Cardiac septum (tissue), 1 donor: ENCODE data around the gene PLXDC2. TPM values are rescaled to one million over a fixed set of nuclear protein-coding genes. Genes with fewer than 3 reads are reported as not detected.

Experiments
- DNase-seq: peaks from one replicate; pipeline ENCODE4 v3.0.0-alpha.2; 2020; ENCODE audit warnings: low spot score
- intact Hi-C: fragments of 100-400 bp; cut with DNase I; formaldehyde crosslinking; loops from one replicate; pipeline ENCODE4 v1.14.0; 2022
- total RNA-seq: library from RNA; stranded (reverse); fragmentation: NEBNext Ultra II Directional; extraction: Animal tissue kit (Norgen Biotek cat#: 25700); gene quantifications from one replicate; pipeline ENCODE4 v1.2.1, GENCODE V29; 2021
- donor health status: DM: no; HTN: no; CAD: no.

PLXDC2 gene
- total RNA-seq, 1 donor from 2014 or later: 22.6 TPM

DNA sequence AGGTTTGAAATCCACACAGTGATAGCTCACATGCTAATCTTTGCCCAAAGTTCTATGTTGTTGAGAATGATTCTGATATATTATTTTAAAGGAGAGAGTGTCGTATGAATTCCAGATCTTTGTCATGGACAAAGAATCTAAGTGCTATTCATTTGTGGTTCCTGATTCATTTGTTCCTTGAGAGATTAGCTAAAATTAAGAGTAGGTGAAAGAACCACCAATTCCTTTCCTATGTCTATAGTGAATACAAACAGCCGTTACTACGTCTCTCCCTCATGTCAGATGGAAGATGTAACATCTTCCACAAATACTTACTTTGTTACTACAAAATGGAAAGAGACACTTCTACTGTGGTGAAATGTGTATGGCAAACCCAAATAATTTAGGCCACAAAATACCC is 3.3 kb upstream of the PLXDC2 start:
- DNase-seq: no peak
- intact Hi-C loops: loop anchor here (10.0 kb wide), 2 partner anchors 188 to 282 kb away; no protein-coding TSS in a partner anchor

DNA sequence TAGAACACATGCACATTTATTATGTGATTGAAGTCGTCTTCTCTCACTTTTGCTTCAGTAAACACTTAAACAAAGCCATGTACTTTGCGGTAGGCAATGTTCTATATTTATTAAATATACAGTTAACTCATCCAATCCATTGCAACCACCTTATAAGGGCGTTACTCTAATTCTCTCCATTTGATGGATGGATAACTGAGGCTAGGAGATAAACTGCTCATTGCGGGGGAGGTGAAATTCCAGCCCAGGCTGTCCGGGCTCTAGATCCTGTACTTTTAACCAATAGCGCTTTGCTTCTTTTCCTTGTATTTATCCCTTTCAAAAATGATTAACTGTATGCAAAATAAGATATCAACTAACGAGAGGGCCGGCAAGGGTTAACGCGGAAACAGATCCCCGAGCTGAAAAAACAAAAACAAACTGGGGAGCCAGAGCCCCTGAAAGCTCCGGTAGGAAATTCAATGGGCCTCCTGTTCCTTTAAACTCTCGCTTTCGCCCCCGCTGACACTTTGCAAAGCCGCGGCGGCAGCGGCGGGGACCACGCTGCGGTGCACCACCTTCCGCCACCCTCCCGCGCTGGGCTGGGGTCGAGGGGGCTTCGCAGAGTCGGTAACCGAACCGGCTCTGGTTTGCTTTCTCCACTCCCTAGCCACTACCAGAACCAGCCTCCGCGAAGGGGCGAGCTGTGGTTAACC is 1.0 kb upstream of the PLXDC2 start:
- DNase-seq: no peak
- intact Hi-C loops: loop anchor here (5.0 to 10.0 kb wide), 5 partner anchors 102 to 952 kb away; no protein-coding TSS in a partner anchor

DNA sequence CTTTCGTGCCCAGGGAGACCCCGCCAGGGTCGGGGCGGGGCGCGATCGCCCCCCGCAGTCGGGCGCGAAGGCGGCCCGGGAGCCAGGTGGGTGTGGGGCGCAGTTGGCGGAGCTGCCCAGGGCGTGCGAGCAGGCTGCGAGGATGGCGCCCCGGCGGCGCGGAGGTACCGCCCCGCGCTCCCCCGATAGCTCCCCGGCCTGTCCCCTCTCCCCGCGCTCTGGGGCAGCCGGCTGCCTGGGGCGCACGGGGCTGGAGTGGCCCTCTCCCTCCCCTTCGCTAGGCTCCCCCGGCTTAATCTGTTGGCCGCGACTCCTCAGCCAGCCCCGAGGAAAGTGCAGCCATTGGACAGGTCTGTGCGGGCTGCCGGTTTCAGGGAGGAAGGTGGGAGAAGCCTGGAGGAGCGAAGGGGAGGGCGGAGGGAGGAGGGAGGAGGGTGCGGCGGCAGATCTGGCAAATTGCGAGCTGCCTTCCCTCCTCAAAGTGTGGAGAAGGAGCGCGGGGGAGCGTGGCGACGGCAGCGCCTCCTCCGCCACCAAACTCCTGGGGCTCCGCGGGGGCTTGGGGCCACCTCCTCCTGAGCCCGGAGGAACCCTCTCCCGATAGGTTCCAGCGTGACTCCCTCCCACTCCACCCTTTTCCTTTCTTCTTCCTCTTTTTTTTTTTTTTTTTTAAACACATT is 361 bp upstream of the PLXDC2 start:
- peak; percentile 87 for DNase-seq
- intact Hi-C loops: loop anchor here (5.0 to 10.0 kb wide), 5 partner anchors 101 to 951 kb away; no protein-coding TSS in a partner anchor

DNA sequence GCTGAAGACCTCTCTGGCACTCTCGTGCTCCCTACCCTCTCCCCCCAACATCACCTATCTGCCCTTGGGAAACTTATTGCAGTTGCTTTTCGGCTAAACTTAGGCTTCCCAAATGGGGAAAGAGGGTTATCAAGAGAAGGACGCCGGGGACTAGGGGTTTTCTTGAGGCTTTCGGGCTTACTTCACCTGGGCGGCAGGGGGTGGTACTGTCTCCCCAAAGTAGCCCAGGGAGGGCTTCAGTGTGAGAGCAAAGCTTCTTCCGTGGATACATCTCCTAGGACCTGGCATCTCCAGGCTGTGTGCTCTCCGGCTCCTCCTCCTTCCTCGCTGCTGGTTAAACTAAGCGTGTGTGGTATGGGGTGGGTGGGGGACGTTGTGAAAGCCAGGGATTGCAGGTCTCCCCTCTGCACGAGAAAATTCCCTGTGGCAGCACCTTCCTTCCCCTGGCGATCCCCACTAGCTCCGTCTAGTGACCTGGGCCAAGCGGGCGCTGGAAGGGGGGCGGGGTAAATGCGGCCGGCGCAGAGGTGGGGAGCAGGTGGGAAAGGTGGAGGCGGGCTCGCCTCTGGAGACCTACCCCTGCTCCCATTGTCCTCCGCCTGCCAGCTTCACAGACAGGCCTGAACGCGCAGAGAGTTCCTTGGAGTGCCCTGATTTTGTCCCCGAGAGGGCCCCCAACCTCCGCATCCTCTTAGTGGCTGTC is 1.1 kb downstream of the PLXDC2 start:
- no peak for DNase-seq

DNA sequence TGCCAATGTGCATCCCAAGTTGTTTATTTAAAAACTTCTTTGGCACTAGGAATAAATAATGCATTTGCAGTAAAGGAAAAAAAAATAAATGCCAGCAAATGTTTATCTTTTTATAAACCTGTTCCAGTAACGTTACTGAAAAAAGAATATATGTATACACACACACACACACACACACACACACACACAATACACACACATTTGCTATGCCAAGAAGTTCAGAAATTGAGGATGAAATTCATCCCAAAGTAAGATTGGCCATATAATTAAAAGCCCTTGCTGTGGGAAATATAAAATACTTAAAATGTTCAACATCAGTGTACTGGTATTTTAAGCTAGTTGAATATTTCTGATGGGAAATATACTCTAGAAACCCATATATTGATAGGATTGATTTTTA is 2.6 kb downstream of the PLXDC2 start:
- no peak for DNase-seq
- intact Hi-C loops: loop anchor here (5.0 to 10.0 kb wide), 5 partner anchors 98 to 948 kb away; no protein-coding TSS in a partner anchor

More for the DNA sequence above, 1.1 kb downstream of the PLXDC2 start:
- intact Hi-C loops: loop anchor here (5.0 to 10.0 kb wide), 5 partner anchors 100 to 950 kb away; no protein-coding TSS in a partner anchor

DNA sequence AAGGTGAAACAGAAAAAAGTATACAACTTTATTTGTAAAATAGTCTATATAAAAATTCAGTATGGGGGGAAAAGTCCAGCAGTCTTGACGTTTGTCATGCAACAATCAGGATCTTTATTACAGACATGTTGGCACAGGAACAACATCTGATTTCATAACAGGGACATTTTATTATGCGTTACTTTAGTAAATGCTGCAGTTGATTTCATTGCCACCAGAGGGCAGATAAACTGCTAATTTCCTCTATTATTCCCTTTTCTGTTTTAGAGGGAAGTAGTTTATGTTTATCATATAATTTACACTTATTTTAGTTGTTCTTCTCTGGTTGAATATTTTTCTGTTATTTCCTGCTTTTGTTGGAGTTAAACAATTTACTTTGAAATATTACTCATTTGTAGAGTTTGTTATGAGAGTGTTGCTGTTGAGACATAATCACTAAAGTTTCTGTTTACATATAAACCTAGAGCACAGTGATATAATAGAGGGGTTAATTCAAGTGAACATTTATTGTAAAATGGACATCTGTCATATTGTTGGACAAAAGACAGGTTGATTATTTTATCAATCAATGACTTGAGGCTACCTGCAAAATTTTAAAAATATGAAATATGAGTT is 3.3 kb downstream of the PLXDC2 start:
- intact Hi-C loops: loop anchor here (5.0 to 10.0 kb wide), 6 partner anchors 98 to 948 kb away; no protein-coding TSS in a partner anchor
- no peak for DNase-seq

DNA sequence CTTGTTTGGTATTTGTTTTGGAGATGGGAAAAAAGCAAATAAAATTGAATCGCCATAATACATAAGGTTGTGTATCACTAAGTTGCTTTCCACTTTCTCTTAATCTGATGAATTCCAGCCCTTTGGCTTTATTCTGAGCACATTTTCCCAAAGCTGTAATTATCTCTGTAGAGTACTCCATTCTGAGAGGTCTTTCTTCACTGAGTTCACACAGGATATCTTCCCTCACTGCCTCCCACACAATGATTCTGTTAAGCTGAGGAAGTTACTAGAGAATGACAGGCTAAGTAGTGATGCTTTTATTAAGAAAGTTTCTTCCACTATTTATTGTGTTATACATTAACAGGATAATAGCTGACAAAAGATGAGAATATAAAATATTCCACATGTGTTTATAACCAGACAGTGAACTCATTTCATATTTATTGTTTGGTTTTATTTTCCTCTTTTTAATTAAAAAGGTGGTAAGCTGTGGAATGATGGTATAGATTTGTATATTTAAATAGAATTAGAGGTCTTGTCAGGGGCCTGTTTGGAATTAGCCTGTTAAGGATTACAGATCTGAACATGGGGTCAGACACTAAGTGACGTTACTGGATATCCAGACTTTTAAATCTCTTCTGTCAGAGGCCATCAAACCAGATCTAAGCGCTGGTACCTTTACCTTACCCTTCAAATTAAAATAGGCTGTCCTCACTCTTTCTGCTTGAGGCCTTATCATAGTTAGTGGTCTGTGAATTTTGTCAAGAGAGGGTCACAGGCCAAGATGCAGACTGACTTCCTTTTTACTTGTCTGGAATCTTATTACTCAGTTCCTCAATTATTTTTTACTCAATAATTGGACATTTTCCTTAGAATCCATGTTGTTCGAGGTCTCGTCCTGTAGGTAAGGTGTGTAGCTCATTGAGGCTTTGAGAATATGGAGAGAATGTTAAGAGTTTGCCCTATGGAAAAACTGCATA is 8.4 kb downstream of the PLXDC2 start:
- intact Hi-C loops: loop anchor here (10.0 kb wide), 1 partner anchor 180 kb away; no protein-coding TSS in a partner anchor
- no peak for DNase-seq

DNA sequence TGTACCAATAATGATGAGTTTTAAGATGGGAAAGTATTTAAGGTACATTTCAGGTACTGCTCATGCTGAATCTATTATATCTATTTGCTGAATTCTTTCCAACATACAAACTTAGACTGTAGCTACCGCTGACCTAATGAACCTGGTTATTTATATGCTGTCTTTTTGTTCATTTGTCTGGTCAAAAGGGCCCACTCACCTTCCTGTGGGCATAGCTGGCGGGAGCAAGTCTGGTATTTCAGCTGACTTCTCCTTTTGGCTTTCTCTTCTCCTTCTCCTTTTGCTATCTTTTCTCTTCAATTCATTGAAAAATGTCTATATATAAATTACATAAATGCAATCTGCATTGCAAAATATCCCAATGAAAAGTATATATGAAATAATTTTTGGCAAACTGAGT is 9.5 kb downstream of the PLXDC2 start:
- intact Hi-C loops: loop anchor here (10.0 kb wide), 1 partner anchor 179 kb away; no protein-coding TSS in a partner anchor
- DNase-seq: no peak

DNA sequence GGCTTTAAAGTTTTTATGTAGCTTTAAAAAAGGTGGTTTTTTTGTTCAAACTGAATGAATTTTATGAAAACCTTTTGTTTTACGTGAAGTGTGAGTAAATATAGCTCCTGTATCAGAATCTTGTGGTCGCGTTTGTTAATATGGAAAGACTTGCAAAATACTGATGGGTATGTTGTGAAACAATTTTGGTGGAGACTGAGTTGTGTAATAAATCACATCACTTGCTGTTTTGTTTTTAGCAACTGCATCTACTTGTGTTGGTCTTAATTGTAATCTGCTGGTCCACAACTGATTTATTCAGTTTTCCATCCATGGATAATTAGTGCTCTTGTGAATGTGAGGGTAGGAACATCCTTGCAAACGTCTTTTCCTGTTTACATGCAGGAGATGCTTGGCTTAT is 10.5 kb downstream of the PLXDC2 start:
- no peak for DNase-seq
- intact Hi-C loops: loop anchor here (10.0 kb wide), 1 partner anchor 178 kb away; no protein-coding TSS in a partner anchor

DNA sequence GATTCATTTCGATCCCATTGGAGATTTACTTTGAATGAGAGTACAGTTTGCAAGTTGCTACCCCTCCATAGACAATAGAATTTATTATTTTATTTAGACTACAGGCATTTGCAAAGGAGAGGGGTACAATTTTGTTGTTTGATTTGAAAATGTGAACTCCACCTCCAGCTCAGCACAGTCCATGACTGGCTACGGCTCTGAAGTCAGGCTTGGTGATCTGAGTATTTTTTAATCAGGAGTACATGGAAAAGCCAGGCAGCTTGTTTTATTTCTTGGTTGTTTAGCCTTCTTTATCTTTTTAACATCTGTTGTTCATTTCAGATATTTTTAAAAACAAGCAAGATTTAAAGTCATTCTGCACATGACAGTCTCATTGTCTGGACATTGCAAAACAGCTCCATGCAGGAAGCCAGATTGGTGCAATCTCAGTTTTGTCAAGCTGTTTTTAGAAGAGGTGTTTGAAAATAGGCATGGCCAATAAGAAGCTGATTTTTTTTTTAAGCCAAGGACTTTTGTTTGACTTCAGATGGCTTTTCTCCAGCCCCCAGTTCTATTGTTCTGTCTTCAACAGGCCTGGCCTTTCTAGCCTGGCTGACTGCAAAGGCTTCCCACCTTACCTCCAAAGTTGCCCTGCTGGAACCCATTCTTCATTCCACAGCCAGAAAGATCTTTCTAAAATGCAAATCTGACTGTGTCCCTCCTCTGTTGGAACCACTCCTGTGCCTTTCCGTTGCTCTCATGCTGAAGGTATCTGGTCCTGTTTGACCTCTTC is 12.2 kb downstream of the PLXDC2 start:
- intact Hi-C loops: loop anchor here (10.0 kb wide), 1 partner anchor 176 kb away; no protein-coding TSS in a partner anchor
- no peak for DNase-seq

DNA sequence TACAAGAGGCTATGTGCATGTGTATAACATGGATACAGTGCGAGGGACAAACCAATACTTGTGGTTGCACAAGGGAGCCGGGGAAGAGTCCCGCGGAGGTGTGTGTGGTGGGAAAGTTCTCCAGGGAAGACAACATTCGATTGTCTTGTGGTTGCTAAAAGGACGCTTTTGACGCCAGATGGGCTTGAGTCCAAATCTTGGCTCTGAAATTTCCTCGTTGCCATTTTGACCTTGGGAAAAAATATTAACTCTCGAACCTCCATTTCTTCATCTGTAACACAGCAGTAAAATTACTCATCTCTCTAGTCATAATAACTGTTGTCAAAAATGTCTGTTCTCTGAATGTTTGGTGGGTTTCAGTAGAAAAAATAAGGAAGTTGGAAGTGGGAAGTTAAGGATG is 16.5 kb downstream of the PLXDC2 start:
- no peak for DNase-seq
- intact Hi-C loops: no loop called here

DNA sequence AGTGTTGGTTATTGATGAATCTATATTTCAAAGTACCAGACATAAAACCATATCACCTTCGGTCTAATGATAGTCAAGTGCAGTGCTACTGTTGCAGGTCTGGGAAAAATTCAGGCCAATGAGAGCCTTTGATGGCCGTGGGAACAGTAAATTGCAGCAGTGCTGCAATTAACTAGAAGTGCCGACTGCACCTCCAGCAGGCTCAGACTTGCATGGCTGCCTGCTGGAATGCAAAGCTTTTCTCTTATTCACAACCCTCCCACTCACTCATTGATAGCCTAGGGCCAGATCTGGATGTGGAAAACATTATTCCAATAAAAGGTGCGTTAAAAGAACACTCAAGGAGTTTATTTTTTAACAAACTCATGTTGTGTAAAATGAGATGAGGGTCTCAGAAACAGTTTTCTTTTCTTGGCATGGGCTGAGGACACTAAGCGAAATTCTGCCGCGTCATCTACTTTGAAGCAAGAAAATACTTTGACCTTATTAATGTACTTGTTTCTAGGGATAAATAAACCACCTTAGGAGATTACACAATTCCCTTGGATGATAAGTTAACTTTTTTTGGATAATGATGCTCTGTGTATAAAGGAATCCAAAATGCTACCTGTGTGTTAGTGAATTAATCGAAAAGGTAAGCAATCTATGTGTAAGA is 17.1 kb downstream of the PLXDC2 start:
- intact Hi-C loops: no loop called here
- DNase-seq: no peak

DNA sequence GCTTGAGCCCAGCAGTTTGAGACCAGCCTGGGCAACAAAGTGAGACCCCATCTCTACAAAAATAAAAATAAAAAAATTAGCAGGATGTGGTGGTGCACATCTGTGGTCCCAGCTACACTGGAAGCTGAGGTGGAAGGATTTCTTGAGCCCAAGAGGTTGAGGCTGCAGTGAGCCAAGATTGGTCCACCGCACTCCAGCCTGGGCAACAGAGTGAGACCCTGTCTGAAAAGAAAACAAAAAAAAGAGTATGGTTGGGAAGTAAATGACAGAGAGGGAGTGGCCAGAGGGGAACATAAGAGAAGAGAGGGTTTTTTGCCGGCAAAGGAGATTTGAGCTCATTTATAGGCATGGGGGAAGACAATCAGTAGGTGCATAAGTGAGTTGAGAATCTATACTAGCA is 19.7 kb downstream of the PLXDC2 start:
- no peak for DNase-seq
- intact Hi-C loops: loop anchor here (5.0 kb wide), 1 partner anchor 86 kb away; no protein-coding TSS in a partner anchor

DNA sequence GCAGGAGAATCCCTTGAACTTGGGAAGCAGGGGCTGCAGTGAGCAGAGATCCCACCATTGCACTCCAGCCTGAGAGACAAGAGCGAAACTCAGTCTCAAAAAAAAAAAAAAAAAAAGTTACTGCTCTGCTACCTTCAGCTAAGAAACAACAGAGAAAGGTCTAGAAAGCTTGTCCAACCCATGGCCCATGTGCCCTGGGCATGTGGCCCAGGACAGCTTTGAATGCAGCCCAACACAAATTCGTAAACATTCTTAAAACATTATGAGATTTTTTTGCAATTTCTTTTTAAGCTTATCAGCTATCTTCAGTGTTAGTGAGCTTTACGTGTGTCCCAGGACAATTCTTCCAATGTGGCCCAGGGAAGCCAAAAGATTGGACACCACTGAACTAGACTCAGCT is 22.9 kb downstream of the PLXDC2 start:
- DNase-seq: no peak
- intact Hi-C loops: loop anchor here (5.0 kb wide), 1 partner anchor 83 kb away; no protein-coding TSS in a partner anchor

DNA sequence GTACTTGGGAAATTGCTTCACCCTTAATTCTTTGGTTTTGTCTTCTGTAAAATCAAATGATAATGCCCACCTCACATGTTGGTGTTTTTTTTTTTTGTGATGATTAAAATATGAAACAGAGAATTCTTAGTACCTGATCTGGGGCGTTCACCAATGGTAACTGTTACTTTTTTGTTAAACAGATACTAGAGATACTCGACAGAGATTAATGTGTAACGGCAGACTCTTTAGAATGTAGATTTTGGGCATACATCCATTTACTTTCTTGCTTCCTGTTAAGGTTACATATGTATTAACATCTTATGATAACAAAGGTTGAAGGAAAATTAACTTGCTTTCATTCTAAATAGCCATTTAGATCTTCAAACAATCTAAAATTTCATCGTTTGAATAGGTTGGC is 23.3 kb downstream of the PLXDC2 start:
- intact Hi-C loops: loop anchor here (5.0 kb wide), 1 partner anchor 83 kb away; no protein-coding TSS in a partner anchor
- no peak for DNase-seq

DNA sequence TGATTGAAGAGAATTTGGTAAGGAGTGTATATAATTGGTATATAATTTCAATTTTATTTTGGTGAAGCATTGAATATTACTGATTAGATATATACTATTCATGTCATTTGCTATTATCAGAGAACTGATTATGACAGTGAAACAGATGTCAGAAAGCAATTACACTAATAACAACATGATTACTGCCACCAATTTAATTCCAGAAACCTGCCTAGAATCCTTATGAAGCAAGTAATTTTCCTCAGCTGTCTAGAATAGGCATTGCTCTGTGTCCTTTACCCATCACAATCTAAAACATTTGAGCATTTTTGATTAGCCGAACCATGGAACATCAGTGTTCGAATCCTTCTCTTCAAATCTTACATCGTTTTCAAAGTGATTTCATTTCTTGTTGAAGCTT is 24.5 kb downstream of the PLXDC2 start:
- intact Hi-C loops: no loop called here

DNA sequence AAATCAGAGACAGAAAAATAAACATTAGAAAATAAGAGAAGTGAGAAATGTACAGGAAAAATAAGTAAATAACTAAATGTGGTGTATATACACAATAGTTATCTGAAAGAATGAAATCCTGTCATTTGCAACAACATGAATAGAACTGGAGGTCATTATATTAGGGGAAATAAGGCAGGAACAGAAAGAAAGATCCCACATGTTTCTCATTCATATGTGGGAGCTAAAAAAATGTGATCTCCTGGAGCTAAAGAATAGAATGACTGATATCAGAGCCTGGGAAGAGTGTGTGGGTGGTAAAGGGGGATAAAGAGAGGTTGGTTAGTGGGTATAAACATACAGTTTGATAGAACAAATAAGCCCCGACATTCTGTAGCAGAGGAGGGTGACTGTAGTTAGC is 27.3 kb downstream of the PLXDC2 start:
- intact Hi-C loops: no loop called here
- DNase-seq: no peak

More for the DNA sequence above, 24.5 kb downstream of the PLXDC2 start:
- no peak for DNase-seq
